Activated naive CD8-positive, alpha-beta T cell treated with anti-CD3 and anti-CD28 coated beads for 36 hours (primary cell): ENCODE data around the gene EDIL3. TPM values are rescaled to one million over a fixed set of nuclear protein-coding genes. Genes with fewer than 3 reads are reported as not detected.
"Not testable (repeated sequence)": the region's sequence is repeated elsewhere in the genome, so short reads cannot be mapped to it uniquely, and the experiment has no call there.

Experiments
- DNase-seq: peaks from one replicate; pipeline ENCODE4 v3.0.0; 2021
- H3K27ac Mint-ChIP-seq: one replicate; pipeline ENCODE4 v1.8.0; 2022; ENCODE audit warnings: mild to moderate bottlenecking, moderate library complexity, mixed read lengths
- H3K27me3 Mint-ChIP-seq: one replicate; pipeline ENCODE4 v1.8.0; 2022; ENCODE audit warnings: mild to moderate bottlenecking, mixed read lengths
- H3K36me3 Mint-ChIP-seq: one replicate; pipeline ENCODE4 v1.8.0; 2021; ENCODE audit warnings: mild to moderate bottlenecking, mixed read lengths
- H3K4me1 Mint-ChIP-seq: one replicate; pipeline ENCODE4 v1.8.0; 2021; ENCODE audit warnings: mixed read lengths
- H3K4me3 Mint-ChIP-seq: one replicate; pipeline ENCODE4 v1.8.0; 2022; ENCODE audit warnings: mild to moderate bottlenecking, moderate library complexity, mixed read lengths
- H3K9me3 Mint-ChIP-seq: one replicate; pipeline ENCODE4 v1.8.0; 2022; ENCODE audit warnings: mixed read lengths
- total RNA-seq, 2 experiments: library from RNA; stranded (reverse); gene quantifications; one replicate each; pipeline ENCODE4 v1.2.3, GENCODE V29; 2021

EDIL3 gene
- total RNA-seq, 2 experiments from 2014 or later = not detected

DNA sequence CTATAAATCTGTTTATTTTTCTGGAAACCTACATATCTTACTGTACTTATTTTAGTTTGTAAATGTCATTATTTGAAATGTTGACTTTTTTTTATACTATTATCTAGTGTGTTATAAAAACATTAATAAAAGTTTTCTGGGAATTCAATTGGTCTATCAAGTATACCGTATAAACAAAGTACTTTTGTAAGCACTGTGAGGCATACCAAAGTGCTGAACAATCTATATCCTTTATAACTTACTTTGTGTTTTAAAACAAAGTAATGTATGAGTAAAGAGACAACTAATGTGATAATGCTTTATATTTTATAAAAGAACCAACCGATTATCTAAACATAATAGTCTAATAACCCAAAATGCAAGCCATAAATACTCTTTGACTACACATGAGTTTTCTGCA lies 23.1 kb downstream of the EDIL3 start:
- Mint-ChIP-seq H3K27me3 (no peaks in the 10 kb centered on the region), H3K4me1 (no peaks in the 10 kb centered on the region), H3K9me3 (no peaks in the 10 kb centered on the region), H3K36me3 (no peaks in the 10 kb centered on the region), H3K4me3 (no peak overlapping the region), H3K27ac (no peak overlapping the region)
- no peak for DNase-seq

- Mint-ChIP-seq H3K4me1 (no peaks in the 10 kb centered on the region), H3K4me3 (no peak overlapping the region), H3K27ac (no peak overlapping the region), H3K36me3 (no peaks in the 10 kb centered on the region), H3K27me3 (no peaks in the 10 kb centered on the region), H3K9me3 (no peaks in the 10 kb centered on the region)
- no peak for DNase-seq
These were observed 24.6 kb downstream of the EDIL3 start for GRCh38 chr5:84360056-84360455.

- Mint-ChIP-seq H3K27ac (no peak overlapping the region), H3K4me1 (no peaks in the 10 kb centered on the region), H3K9me3 (no peaks in the 10 kb centered on the region), H3K4me3 (no peak overlapping the region), H3K27me3 (no peaks in the 10 kb centered on the region), H3K36me3 (no peaks in the 10 kb centered on the region)
- no peak for DNase-seq
These were observed 30.6 kb downstream of the EDIL3 start for GRCh38 chr5:84354101-84354500.

GRCh38 chr5:84344788-84345187 lies 39.9 kb downstream of the EDIL3 start:
- DNase-seq = no peak
- no peaks in the 10 kb centered on the region for H3K9me3 Mint-ChIP-seq
- H3K27ac Mint-ChIP-seq = no peak overlapping the region
- no peaks in the 10 kb centered on the region for H3K4me1 Mint-ChIP-seq
- no peaks in the 10 kb centered on the region for H3K27me3 Mint-ChIP-seq
- no peaks in the 10 kb centered on the region for H3K36me3 Mint-ChIP-seq
- H3K4me3 Mint-ChIP-seq = no peak overlapping the region

DNA sequence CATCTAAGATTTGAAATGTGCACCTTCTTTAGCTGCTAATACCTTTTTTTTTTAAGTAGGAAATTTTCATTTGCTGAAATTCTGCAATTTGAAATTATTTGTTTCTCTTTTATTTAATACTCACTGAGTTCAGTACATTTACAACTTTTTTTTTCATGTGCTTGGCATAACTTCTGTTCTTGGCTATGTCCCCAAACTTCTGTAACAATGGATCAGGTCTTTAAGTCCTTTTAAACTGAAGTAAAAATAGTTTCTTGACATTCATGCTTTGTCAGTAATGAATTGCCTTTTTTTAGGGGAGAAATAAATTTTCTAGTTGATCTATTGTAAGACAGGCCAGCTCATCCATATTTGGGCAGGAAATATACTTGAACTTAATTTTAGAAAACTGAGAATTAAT lies 41.5 kb downstream of the EDIL3 start:
- Mint-ChIP-seq H3K27ac (no peak overlapping the region), H3K4me3 (no peak overlapping the region), H3K4me1 (no peaks in the 10 kb centered on the region), H3K36me3 (no peaks in the 10 kb centered on the region), H3K9me3 (no peaks in the 10 kb centered on the region), H3K27me3 (no peaks in the 10 kb centered on the region)
- no peak for DNase-seq

DNA sequence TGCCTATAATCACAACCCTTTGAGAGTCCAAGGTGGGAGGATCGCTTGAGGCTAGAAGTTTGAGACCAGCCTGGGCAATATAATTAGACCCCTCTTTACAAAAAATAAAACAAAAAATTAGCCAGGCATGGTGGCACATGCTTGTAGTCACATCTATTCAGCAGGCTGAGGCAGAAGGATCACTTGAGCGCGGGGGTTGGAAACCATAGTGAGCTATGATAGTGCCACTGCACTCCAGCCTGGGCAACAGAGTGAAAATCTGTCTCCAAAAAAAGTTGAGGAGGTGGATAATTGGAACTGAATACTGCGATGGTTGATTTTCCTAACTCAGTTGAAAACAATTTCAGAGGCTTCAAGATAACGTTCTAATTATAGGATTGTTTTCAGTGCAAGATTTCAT lies 52.6 kb downstream of the EDIL3 start:
- no peaks in the 10 kb centered on the region for H3K4me1 Mint-ChIP-seq

DNA sequence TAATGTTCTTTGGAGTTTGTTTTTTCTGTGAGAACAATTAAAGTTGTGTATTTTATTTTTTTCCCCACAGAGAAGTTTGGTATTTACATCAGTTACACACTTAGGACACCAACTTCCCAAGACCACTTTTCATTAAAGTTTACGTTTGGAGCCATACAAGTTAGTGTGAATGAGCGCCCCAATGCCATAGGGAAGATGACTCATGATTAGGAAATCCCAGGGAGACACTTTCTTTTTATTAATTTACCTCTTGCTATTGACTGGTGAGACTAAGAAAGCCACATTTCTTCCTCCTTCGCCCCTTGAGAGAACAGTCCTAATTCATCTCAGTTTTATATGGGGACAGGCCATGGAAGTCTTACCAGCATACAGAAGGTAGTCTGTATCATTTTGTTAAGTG lies 57.1 kb downstream of the EDIL3 start:
- H3K4me1 Mint-ChIP-seq = no peaks in the 10 kb centered on the region
- no peak overlapping the region for H3K27ac Mint-ChIP-seq
- no peaks in the 10 kb centered on the region for H3K27me3 Mint-ChIP-seq
- H3K36me3 Mint-ChIP-seq = no peaks in the 10 kb centered on the region
- H3K9me3 Mint-ChIP-seq = peaks cover 3% of the 10 kb centered on the region
- no peak overlapping the region for H3K4me3 Mint-ChIP-seq
- no peak for DNase-seq

More for the DNA sequence above, 52.6 kb downstream of the EDIL3 start:
- H3K9me3 Mint-ChIP-seq = peaks cover 2% of the 10 kb centered on the region
- no peak overlapping the region for H3K4me3 Mint-ChIP-seq
- no peaks in the 10 kb centered on the region for H3K36me3 Mint-ChIP-seq
- no peak for DNase-seq
- no peaks in the 10 kb centered on the region for H3K27me3 Mint-ChIP-seq
- H3K27ac Mint-ChIP-seq = no peak overlapping the region

DNA sequence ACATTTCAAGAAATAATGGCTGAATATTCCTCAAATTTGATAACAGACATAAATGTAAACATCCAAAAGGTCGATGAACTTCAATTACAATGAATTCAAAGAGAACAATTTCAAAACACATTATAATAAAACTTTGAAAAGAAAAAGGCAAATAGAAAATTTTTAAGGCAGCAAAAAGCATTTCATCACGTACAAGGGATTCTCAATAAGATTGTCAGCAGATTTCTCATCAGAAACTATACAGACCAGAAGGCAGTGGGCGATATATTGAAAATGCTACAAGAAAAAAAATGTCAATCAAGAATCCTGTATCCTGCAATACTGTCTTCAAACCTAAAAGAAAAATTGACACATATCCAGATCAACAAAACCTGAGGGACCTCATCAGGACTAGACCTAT lies 62.0 kb downstream of the EDIL3 start:
- no peak overlapping the region for H3K27ac Mint-ChIP-seq
- no peaks in the 10 kb centered on the region for H3K36me3 Mint-ChIP-seq
- H3K4me1 Mint-ChIP-seq = no peaks in the 10 kb centered on the region
- H3K9me3 Mint-ChIP-seq = peaks cover 23% of the 10 kb centered on the region
- H3K27me3 Mint-ChIP-seq = no peaks in the 10 kb centered on the region
- H3K4me3 Mint-ChIP-seq = no peak overlapping the region
- DNase-seq = no peak

DNA sequence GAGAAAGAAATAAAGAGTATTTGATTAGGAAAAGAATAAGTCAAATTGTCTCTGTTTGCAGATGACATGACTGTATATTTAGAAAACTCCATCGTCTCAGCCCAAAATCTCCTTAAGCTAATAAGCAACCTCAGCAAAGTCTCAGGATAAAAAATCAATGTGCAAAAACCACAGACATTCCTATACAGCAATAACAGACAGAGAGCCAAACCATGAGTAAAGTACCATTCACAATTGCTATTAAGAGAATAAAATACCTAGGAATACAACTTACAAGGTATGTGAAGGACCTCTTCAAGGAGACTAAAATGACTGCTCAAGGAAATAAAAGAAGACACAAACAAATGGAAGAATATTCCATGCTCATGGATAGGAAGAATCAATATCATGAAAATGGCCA lies 66.9 kb downstream of the EDIL3 start:
- peaks cover 22% of the 10 kb centered on the region for H3K9me3 Mint-ChIP-seq
- not testable (repeated sequence) for H3K27me3 Mint-ChIP-seq, H3K4me1 Mint-ChIP-seq, H3K36me3 Mint-ChIP-seq, H3K27ac Mint-ChIP-seq, DNase-seq, H3K4me3 Mint-ChIP-seq

DNA sequence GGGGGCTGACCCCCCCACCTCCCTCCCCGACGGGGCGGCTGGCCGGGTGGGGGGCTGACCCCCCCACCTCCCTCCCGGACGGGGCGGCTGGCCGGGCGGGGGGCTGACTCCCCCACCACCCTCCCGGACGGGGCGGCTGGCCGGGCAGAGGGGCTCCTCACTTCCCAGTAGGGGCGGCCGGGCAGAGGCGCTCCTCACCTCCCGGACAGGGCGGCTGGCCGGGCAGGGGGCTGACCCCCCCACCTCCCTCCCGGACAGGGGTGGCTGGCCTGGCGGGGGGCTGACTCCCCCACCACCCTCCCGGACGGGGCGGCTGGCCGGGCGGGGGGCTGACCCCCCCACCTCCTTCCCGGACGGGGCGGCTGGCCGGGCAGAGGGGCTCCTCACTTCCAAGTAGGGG lies 72.4 kb downstream of the EDIL3 start:
- not testable (repeated sequence) for H3K27me3 Mint-ChIP-seq

DNA sequence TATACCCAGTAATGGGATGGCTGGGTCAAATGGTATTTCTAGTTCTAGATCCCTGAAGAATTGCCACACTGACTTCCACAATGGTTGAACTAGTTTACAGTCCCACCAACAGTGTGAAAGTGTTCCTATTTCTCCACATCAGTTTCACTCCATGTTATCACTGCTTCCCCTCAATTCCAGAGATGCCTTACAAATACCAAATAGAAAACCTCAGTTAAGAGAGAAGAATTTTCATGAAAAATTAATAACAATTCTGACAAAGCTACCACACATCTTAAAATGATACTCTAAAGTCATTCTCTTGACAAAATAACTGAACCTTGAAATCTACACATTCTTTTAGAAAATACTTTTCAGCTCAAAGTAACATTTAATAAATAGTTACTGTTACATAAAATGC lies 74.8 kb downstream of the EDIL3 start:
- not testable (repeated sequence) for H3K4me1 Mint-ChIP-seq, DNase-seq, H3K4me3 Mint-ChIP-seq, H3K36me3 Mint-ChIP-seq, H3K27me3 Mint-ChIP-seq, H3K27ac Mint-ChIP-seq, H3K9me3 Mint-ChIP-seq

More for the DNA sequence above, 72.4 kb downstream of the EDIL3 start:
- H3K9me3 Mint-ChIP-seq, DNase-seq, H3K4me1 Mint-ChIP-seq, H3K36me3 Mint-ChIP-seq, H3K4me3 Mint-ChIP-seq, H3K27ac Mint-ChIP-seq: not testable (repeated sequence)

GRCh38 chr5:84306601-84307000 lies 78.1 kb downstream of the EDIL3 start:
- Mint-ChIP-seq H3K9me3 (no peaks in the 10 kb centered on the region), H3K27ac (no peak overlapping the region), H3K36me3 (no peaks in the 10 kb centered on the region), H3K4me1 (no peaks in the 10 kb centered on the region), H3K27me3 (no peaks in the 10 kb centered on the region), H3K4me3 (no peak overlapping the region)
- no peak for DNase-seq

DNA sequence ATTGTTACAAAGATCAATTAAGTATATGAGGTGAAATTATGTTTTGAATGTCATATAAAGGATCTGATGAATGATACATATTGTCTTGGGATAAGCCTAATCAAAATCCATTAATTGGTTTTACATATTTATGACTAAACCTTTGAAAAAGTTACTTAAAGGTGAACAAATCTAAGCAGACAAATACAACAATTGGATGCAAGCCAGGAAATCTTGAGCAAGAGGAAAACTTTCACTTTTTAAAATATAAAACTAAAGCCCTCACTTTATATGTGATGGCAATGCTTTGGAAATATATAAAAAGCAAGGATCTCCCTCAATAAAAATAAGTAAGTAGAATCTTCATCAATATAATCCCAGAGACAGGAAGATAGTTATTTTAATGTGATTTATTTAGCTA lies 80.1 kb downstream of the EDIL3 start:
- H3K4me3 Mint-ChIP-seq = no peak overlapping the region
- H3K36me3 Mint-ChIP-seq = no peaks in the 10 kb centered on the region
- no peaks in the 10 kb centered on the region for H3K4me1 Mint-ChIP-seq
- H3K27me3 Mint-ChIP-seq = no peaks in the 10 kb centered on the region
- no peaks in the 10 kb centered on the region for H3K9me3 Mint-ChIP-seq
- H3K27ac Mint-ChIP-seq = no peak overlapping the region
- no peak for DNase-seq

DNA sequence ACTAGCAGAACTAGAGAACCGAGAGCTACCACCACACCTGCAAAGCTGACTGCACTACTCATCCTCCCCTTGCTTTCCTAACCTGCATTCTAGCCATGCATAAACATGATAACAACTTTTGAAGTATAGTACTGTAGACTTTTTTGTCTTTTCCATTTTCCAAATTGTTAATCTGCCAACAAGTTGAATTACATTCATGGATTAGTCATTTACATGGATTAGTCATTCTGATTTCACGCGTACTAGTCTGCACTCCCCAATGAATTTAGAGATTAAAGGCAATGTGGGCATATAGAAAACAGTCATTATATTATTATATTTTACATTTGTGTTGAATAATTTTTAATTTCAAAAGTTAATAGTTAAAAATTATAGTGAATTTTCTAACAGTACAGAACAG lies 81.4 kb downstream of the EDIL3 start:
- H3K9me3 Mint-ChIP-seq = no peaks in the 10 kb centered on the region
- no peaks in the 10 kb centered on the region for H3K27me3 Mint-ChIP-seq
- DNase-seq = no peak
- H3K27ac Mint-ChIP-seq = no peak overlapping the region
- H3K4me3 Mint-ChIP-seq = no peak overlapping the region
- H3K4me1 Mint-ChIP-seq = no peaks in the 10 kb centered on the region
- H3K36me3 Mint-ChIP-seq = no peaks in the 10 kb centered on the region

DNA sequence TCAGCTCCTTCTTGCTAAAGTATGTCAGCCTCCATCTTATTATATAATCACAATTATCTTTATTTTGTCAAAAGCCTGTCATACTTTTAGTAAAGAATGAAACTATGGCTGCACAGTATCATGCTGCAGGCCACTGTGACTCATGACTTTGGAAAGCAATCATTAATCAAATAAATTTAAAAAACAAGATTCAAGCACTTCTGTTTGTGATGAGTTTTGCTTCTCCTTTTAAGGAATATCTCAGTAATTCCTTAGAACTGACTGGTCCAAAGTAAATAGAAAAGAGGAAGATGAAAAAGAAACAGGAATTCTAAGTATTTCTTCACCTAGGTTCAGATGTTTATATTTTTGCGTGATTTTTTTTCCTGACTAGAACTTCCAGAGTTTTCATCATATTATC lies 83.1 kb downstream of the EDIL3 start:
- no peaks in the 10 kb centered on the region for H3K36me3 Mint-ChIP-seq
- H3K4me1 Mint-ChIP-seq = no peaks in the 10 kb centered on the region
- no peaks in the 10 kb centered on the region for H3K27me3 Mint-ChIP-seq
- DNase-seq = no peak
- no peaks in the 10 kb centered on the region for H3K9me3 Mint-ChIP-seq
- no peak overlapping the region for H3K4me3 Mint-ChIP-seq
- no peak overlapping the region for H3K27ac Mint-ChIP-seq

GRCh38 chr5:84299959-84300358 lies 84.7 kb downstream of the EDIL3 start:
- no peak for DNase-seq
- no peaks in the 10 kb centered on the region for H3K9me3 Mint-ChIP-seq

GRCh38 chr5:84298628-84299027 lies 86.1 kb downstream of the EDIL3 start:
- no peak for DNase-seq
- Mint-ChIP-seq H3K27me3 (no peaks in the 10 kb centered on the region), H3K9me3 (no peaks in the 10 kb centered on the region), H3K27ac (no peak overlapping the region), H3K4me3 (no peak overlapping the region), H3K36me3 (no peaks in the 10 kb centered on the region), H3K4me1 (no peaks in the 10 kb centered on the region)

More at GRCh38 chr5:84299959-84300358, 84.7 kb downstream of the EDIL3 start:
- Mint-ChIP-seq H3K27me3 (no peaks in the 10 kb centered on the region), H3K4me3 (no peak overlapping the region), H3K4me1 (no peaks in the 10 kb centered on the region), H3K27ac (no peak overlapping the region), H3K36me3 (no peaks in the 10 kb centered on the region)
